Smooth muscle cell (in vitro differentiated cells): Measurements from ENCODE around the gene ERFL. TPM values are rescaled to one million over a fixed set of nuclear protein-coding genes. Genes with fewer than 3 reads are reported as not detected.

Experiments used
- DNase-seq: peaks from one replicate; lab custom pipeline; 2025; ENCODE audit not compliant: unreplicated experiment; lab: John Stamatoyannopoulos, UW
- H2AFZ ChIP-seq: fragments of 200-600 bp; sonication (generic); 2 replicates; pipeline ENCODE4 v1.6.0; 2016; ENCODE audit warnings: antibody characterized with exemption, low read depth, mild to moderate bottlenecking
- H3F3A ChIP-seq: fragments of 200-600 bp; sonication (generic); 2 replicates; pipeline ENCODE4 v1.6.0; 2017; ENCODE audit warnings: antibody characterized with exemption, low read depth
- H3K27ac ChIP-seq: fragments of 200-600 bp; sonication (generic); 2 replicates; pipeline ENCODE4 v1.5.1; 2016; ENCODE audit warnings: low read depth, mild to moderate bottlenecking
- H3K27me3 ChIP-seq: fragments of 200-600 bp; sonication (generic); 2 replicates; pipeline ENCODE4 v1.6.1; 2016; ENCODE audit warnings: low read depth, mild to moderate bottlenecking
- H3K36me3 ChIP-seq: fragments of 200-600 bp; sonication (generic); 2 replicates; pipeline ENCODE4 v1.5.1; 2016; ENCODE audit warnings: low read depth
- H3K4me1 ChIP-seq: fragments of 200-600 bp; sonication (generic); 2 replicates; pipeline ENCODE4 v1.5.1; 2016; ENCODE audit warnings: low read depth
- H3K4me2 ChIP-seq: fragments of 200-600 bp; sonication (generic); 2 replicates; pipeline ENCODE4 v1.6.0; 2016; ENCODE audit warnings: mild to moderate bottlenecking
- H3K4me3 ChIP-seq: fragments of 200-600 bp; sonication (generic); 2 replicates; pipeline ENCODE4 v1.5.1; 2016; ENCODE audit warnings: mild to moderate bottlenecking
- H3K79me2 ChIP-seq: fragments of 200-600 bp; sonication (generic); 2 replicates; pipeline ENCODE4 v1.6.0; 2016; ENCODE audit warnings: low read depth, mild to moderate bottlenecking
- H3K9ac ChIP-seq: fragments of 200-600 bp; sonication (generic); 2 replicates; pipeline ENCODE4 v1.6.0; 2016; ENCODE audit warnings: low read depth
- H3K9me3 ChIP-seq: fragments of 200-600 bp; sonication (generic); replicated peaks from 2 replicates; pipeline ENCODE4 v1.5.1; 2016; ENCODE audit warnings: low read depth
- H4K20me1 ChIP-seq: fragments of 200-600 bp; sonication (generic); 2 replicates; pipeline ENCODE4 v1.6.0; 2016; ENCODE audit warnings: low read depth
- CTCF ChIP-seq: fragments of 200-600 bp; sonication (generic); IDR thresholded peaks from 2 replicates; pipeline ENCODE4 v1.5.1; 2017; ENCODE audit warnings: borderline replicate concordance, mild to moderate bottlenecking, antibody characterized with exemption; ENCODE audit not compliant: insufficient read depth, poor library complexity, severe bottlenecking
- WGBS: methylation state at CpG from one replicate; pipeline ENCODE4 v1.1.7; 2016; ENCODE audit warnings: low lambda C conversion rate; 5-methylcytosine and 5-hydroxymethylcytosine counted together
- polyA plus RNA-seq: library from polyadenylated mRNA; unstranded; fragments of >200 nt; fragmentation: Nextera tagmentation; extraction: Ambion mirVana; gene quantifications from 2 replicates; pipeline ENCODE4 v1.2.1, GENCODE V29; 2016
- total RNA-seq: library from RNA; depleted of rRNA; stranded (reverse); fragments of >200 nt; gene quantifications from 2 replicates; pipeline ENCODE4 v1.2.3, GENCODE V29; 2014

The ERFL gene
- total and polyA plus RNA-seq, 2 experiments from 2014 or later = 0.09 TPM

DNA sequence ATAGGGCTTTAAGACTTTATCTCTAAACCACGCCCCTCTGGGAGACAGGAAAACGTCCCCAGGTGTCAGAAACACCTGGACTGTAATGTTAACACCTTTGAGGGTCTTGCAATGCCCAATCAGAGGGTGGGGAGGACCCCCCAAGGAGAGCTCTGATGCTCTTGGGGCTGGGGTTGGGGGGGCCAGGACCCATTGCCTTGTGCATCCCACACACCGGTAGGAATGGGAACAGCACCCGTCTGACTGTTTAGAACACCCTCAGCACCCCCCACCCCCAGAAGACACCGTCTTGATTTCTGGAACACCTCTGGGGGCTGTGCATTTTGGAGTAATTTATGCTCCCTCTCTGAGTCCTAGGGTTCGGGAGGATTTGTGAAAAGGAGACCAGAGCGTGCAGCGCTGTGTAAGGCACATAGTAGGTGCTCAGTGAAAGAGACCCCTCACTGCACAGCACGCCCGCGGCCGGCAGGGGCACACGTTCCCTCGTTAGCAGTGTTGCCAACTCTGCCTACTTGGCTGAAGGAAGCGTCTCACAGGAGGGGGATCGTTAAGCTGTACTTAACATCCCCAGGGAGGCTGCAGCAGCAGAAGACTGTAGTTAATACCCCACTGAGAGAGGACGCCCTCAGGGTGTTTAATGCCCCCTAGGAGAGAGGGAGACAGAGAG is 2.8 kb upstream of the ERFL start:
- Histone ChIP-seq H3K9ac (no peak overlapping the region), H2AFZ (no peak overlapping the region), H3K4me1 (no peaks in the 10 kb centered on the region), H3F3A (no peaks in the 10 kb centered on the region), H3K36me3 (no peaks in the 10 kb centered on the region), H3K4me3 (no peak overlapping the region), H3K4me2 (no peak overlapping the region), H3K27ac (no peak overlapping the region), H4K20me1 (peaks cover 5% of the 10 kb centered on the region), H3K79me2 (no peaks in the 10 kb centered on the region), H3K9me3 (no peaks in the 10 kb centered on the region), H3K27me3 (peaks cover 98% of the 10 kb centered on the region)
- TF ChIP-seq CTCF = no peak
- 7% methylated on average over 17 of the region's 17 CpGs for WGBS
- no peak for DNase-seq

GRCh38 chr19:41930322-41930722 is 2.1 kb upstream of the ERFL start:
- peaks cover 5% of the 10 kb centered on the region for H4K20me1 ChIP-seq
- H3F3A ChIP-seq = no peaks in the 10 kb centered on the region
- H3K27ac ChIP-seq = no peak overlapping the region
- no peak overlapping the region for H3K4me3 ChIP-seq
- WGBS = 55% methylated on average over 7 of the region's 7 CpGs
- H2AFZ ChIP-seq = no peak overlapping the region
- H3K27me3 ChIP-seq = peaks cover 100% of the 10 kb centered on the region
- no peaks in the 10 kb centered on the region for H3K9me3 ChIP-seq
- H3K9ac ChIP-seq = no peak overlapping the region
- H3K36me3 ChIP-seq = no peaks in the 10 kb centered on the region
- DNase-seq = no peak
- no peak overlapping the region for H3K4me2 ChIP-seq
- TF ChIP-seq CTCF = no peak
- no peaks in the 10 kb centered on the region for H3K4me1 ChIP-seq
- no peaks in the 10 kb centered on the region for H3K79me2 ChIP-seq

GRCh38 chr19:41929536-41930071 is 1.4 kb upstream of the ERFL start:
- WGBS = 34% methylated on average over 12 of the region's 14 CpGs
- Histone ChIP-seq H3K27ac (no peak overlapping the region), H2AFZ (no peak overlapping the region), H3K4me1 (no peaks in the 10 kb centered on the region), H3K9me3 (no peaks in the 10 kb centered on the region), H3K9ac (no peak overlapping the region), H3K4me3 (no peak overlapping the region), H3K36me3 (no peaks in the 10 kb centered on the region), H3F3A (no peaks in the 10 kb centered on the region), H3K27me3 (peaks cover 99% of the 10 kb centered on the region), H4K20me1 (peaks cover 5% of the 10 kb centered on the region), H3K79me2 (no peaks in the 10 kb centered on the region), H3K4me2 (no peak overlapping the region)
- no peak for DNase-seq
- no peak for TF ChIP-seq CTCF
